LoVo (cell line): ENCODE measurements around the gene DLX1.
"Not testable (repeated sequence)": the region's sequence is repeated elsewhere in the genome, so short reads cannot be mapped to it uniquely, and the experiment has no call there.

Experiments
- DNase-seq: peaks from one replicate; pipeline ENCODE4 v3.0.0-alpha.2; 2016; ENCODE audit warnings: low spot score

Gene DLX1

DNA sequence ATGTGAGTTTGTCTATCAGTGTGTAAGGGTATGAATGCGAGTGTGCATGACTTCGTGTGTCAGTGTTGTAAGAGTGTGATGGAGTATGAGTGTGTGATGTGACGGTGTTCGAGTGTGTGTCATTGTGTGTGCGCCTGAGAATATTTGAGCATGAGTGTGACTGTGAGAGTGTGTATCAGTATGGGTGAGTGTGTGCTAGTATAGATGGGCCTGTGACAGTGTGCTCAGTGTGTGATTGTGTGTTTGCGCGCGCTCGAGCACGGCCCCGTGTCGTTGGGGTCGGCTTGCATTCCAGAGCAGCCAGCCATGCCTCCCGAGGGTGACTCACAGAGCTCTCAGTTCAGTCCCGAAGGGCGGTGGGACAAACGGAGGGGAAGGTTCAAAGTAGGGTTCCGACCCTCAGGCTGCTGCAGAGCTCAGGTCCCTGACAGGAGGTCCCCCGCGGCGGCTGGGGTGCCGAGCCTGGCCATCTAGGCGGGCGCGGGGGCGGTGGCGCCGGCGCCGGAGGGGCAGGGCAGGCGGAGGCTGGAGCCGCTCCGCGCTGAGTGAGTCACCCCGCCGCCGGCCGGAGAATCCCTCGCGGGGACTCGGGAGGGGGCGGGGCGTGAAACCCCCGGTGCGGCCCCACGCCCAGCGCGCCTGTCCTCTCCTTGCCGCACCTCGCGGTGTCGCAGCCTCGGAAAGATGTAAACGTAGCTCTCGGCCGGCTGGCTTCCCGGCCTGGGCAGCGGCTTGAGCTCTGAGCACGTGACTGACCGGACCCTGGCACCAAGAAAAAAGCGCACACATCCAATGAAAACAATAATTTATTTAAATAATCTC, 13.6 kb downstream of the DLX1 start:
- DNase-seq, result peak; percentile 85

DNA sequence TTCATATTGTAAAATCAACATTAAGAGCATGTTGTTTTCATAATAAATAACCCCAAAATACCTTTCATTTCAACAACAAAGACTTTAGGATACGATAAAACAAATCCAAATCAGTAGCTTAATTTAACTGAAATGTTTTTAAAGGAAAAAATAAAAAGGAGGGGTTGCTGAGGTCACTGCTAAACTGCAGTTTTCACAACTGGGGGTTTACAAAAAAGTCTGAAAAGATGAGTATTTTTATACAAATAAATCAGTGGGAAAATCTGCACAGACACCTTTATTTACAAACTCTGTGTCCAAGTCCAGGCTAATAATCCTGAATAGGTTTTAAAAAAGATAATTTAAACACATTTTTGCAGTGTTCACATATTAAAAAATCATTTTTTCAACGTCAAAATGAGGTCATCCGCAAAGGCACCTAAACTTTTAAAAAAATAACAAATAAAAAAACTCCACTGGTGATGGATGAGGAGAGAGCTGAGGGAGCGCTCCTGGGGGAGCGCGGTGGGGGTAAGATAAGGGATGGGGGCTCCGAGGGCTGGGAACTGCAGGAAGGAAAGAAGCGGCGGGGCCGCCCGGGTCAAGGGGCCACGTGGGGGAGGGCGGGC, 14.3 kb downstream of the DLX1 start:
- DNase-seq, result no peak

GRCh38 chr2:172100080-172100934, 15.0 kb downstream of the DLX1 start:
- DNase-seq, result no peak

DNA sequence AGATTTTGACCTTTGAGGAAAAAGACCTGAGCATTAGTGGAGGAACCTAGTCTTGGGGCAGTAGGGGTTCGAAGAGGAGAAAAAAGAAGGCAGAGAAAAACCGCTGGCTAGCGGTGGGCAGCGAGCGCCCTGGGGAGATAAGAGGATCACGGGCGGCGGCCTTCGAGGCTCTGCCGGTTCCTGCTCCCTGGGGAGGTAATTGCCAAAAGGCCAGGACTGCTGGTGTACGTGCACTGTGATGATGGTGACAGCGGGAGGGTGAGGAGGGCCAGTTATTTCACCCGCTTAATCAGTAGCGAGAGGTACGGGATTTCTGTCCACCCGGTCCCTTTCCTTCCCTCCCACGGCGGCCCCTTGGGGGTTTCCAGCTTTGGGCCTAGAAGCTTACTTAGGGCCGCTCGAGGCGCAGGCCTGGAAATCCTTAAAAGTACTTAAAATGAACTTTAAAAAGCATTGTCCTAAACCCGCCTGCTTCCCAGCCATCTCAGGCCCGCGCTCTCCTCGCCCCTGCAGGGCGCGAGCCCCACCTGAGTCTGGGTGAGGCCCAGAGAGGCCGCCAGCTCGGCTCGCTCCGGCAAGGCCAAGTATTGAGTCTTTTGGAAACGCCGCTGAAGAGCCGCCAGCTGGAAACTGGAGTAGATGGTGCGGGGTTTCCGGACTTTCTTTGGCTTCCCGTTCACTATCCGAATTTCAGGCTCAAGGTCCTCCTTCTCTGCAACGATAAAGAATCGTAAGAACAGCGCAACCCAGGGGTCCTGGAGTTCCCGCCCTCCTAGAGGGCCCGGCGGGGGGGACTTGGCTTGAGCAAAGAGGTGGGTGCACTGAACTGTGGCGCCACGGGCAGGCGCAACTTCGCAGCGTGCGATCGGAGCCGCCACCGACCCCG, 15.9 kb downstream of the DLX1 start:
- no peak for DNase-seq

- no peak for DNase-seq
These were observed 16.6 kb downstream of the DLX1 start for GRCh38 chr2:172101821-172102390.

GRCh38 chr2:172102391-172103359, 17.4 kb downstream of the DLX1 start, which contains the start of gene DLX2:
Gene DLX2, minus strand, starts transcription at chr2:172102900. Its CDS starts 362 bp downstream, at chr2:172102538.
- peak; percentile 96 for DNase-seq

DNA sequence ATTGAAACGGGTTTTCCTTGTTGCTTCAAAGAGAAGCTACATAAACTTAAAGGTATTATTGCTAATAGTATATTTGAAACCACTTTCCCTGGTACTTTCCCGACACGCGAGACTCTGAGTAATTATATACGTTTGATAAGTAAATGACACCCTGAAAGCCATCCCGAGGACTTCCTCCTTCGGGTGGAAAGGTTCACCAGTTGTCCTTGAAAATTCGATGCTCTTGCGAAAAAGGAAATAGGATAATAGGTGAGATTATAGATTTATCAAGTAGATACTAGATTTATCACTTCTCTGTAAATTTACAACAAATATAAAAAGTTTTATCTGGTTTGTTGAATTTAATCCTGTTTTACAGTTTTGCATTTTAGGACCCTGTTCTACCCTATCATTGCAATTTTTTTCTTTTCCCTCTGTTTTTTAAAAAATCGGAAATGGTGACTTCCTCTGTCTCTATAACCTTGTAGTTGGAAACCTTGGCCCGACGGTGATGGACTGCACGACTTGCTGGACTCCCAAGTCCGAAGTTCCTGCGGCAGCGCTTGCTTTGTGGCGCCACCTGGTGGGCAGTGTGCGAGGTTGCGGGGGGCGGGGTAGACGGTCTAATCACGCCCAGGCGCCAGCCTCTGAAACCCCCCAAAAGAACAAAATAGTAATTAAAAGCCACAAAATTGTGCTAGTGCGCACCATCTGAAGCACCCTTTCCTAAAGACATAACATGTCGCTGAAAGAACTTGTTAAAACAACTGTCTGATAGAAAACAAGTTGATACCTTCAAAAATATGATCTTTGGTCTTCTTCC, 18.4 kb downstream of the DLX1 start:
- peak; percentile 81 for DNase-seq

DNA sequence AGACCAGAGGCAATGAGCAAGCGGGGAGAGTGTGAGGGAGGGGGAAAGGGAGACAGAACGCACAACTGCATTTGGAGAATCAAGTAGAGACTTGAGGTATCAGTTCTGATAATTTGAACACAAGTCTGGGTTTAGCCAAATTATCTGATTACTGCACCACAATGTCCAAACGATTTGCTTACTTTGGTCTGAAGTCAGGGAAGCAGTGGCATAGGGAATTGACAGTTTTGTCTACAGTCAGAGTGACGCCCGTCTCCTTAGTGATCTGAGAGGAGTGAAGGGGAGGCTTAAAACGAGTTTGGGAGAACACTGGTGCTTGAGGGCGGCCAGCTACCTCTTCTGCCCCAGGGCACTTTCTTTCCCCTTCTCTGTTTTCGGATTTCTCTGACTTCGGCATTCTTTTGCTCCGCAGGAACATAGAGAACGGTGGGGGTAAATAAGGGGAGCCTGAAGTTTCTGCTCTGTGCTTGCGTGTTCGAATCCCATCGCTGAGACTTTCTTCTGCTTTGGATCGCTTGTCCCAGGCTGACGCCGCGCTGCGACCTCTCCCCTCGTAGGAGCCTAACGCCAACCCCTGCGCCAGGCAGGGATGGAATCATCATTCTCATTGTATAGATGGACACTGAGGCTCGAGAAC, 20.3 kb downstream of the DLX1 start:
- no peak for DNase-seq

DNA sequence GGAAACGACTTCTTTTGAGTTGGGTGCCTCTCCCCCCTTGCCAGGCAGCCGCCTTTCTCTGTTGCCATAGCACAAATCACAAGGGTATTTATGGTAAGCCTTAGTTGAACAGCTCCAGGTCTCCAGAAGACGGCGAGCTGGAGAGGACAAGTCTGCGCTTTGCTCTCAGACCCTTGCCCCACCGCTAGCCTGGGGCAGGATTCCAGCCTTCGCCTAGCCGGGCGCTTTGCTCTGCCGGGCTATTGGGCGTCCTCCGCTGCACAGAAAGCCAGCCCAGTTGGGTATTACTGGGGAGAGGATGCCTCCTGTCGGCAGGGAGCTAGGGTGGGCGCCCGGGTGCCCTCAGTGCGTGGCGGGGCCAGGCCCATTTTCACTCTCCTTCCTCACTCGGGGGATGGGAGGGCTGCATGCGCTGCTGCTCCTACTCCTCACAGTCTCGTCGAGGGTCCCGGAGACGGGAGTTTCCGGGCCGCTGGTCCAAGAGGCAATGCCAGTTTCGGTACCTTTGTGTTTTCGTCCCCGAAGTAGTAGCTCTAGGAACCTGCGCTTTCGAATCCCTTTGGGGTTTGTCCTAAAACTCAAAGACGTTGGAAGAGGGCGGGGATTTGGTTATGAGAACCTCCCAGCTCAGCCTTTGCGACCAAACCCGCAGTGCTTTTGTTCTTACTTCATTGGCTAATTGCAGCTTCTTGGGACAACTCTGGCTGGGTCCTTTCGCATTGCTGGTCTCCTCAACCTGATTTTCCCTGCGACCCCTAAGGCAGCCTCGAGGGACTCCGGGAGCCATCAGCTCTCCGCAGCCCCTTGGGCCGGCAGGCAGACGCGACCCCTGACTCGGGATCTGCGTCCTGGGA, 21.0 kb downstream of the DLX1 start:
- DNase-seq, result no peak

- DNase-seq, result no peak
These were observed 22.6 kb downstream of the DLX1 start for GRCh38 chr2:172107690-172108586.

DNA sequence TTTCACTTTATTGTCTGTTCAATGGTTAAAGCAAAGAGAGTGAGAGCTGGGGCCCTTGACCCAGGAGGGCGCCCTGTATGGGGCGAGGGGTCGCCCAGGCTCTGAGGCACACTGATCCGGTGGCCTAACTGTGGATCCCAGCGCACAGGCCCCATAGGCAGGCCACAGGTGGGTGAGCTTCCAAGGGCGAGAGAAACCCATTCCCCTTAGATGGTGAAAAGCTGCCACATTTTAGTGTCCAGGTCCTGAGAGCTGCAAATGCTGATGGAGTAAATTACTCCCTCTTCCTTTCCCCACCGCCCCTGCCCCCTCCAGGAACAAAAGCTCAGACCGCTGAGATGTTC, 23.3 kb downstream of the DLX1 start:
- DNase-seq, result no peak

- no peak for DNase-seq
These were observed 24.1 kb downstream of the DLX1 start for GRCh38 chr2:172109256-172109987.

- DNase-seq, result no peak
These were observed 24.9 kb downstream of the DLX1 start for GRCh38 chr2:172109988-172110811.

DNA sequence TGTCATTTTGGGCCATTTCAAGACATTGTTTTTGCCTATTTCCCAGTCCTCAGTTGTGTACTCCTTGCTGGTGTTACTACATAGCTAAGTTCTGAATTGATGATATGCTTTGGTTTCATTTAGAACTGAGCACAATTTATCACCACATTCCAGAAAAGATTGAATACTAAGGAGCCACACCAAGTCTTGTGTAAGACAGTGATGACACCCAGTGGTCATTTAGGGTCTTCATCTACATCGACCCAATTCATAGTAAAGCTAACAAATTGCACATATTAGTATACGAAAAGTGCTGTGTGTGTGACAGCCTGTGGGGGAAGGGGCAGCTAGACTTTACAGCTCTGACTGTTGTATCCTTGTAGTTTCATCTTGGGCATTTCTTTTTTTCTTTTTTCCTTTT, 28.3 kb downstream of the DLX1 start:
- DNase-seq, result no peak

- not testable (repeated sequence) for DNase-seq
These were observed 28.9 kb downstream of the DLX1 start for GRCh38 chr2:172114176-172114575.
